Amygdala (tissue), 56 donors: ENCODE data around the gene GYPC.
A peak's percentile ranks its signal among the peaks of the same experiment; 100 is the strongest.
"Not testable (repeated sequence)": the region's sequence is repeated elsewhere in the genome, so short reads cannot be mapped to it uniquely, and the experiment has no call there.

Source experiments
- DNase-seq, 56 donors: peaks; one replicate each; lab custom pipeline; 2025; lab: John Stamatoyannopoulos, UW

The GYPC gene

GRCh38 chr2:126692934-126693592, 37.1 kb downstream of the GYPC start:
- not testable (repeated sequence) for DNase-seq

- DNase-seq = no peak
These were observed 40.9 kb downstream of the GYPC start for GRCh38 chr2:126696644-126697520.

- no peak for DNase-seq
These were observed 42.4 kb downstream of the GYPC start for GRCh38 chr2:126698376-126698775.

- DNase-seq = no peak
These were observed 43.1 kb downstream of the GYPC start for GRCh38 chr2:126699018-126699417.

GRCh38 chr2:126699716-126700581, 44.0 kb downstream of the GYPC start:
- no peak for DNase-seq

GRCh38 chr2:126700677-126701076, 44.7 kb downstream of the GYPC start:
- no peak for DNase-seq

- no peak for DNase-seq
These were observed 47.4 kb downstream of the GYPC start for GRCh38 chr2:126703311-126703710.

GRCh38 chr2:126704434-126705160, 48.6 kb downstream of the GYPC start:
- DNase-seq = no peak

GRCh38 chr2:126707191-126707590, 51.2 kb downstream of the GYPC start:
- DNase-seq = no peak

- no peak for DNase-seq
These were observed 52.0 kb downstream of the GYPC start for GRCh38 chr2:126707941-126708340.

- DNase-seq = peak in 1 of 56 donors; percentile 7
These were observed 58.4 kb downstream of the GYPC start for GRCh38 chr2:126714191-126714965.

GRCh38 chr2:126715111-126715510, 59.2 kb downstream of the GYPC start:
- no peak for DNase-seq

GRCh38 chr2:126715576-126716406, 59.8 kb downstream of the GYPC start:
- no peak for DNase-seq

GRCh38 chr2:126717277-126717676, 61.3 kb downstream of the GYPC start:
- not testable (repeated sequence) for DNase-seq

GRCh38 chr2:126717928-126718327, 62.0 kb downstream of the GYPC start:
- no peak for DNase-seq

- peak in 4 of 56 donors; percentile 5 to 55 (median 12) for DNase-seq
These were observed 63.4 kb downstream of the GYPC start for GRCh38 chr2:126719191-126719832.

GRCh38 chr2:126719833-126720351, 63.9 kb downstream of the GYPC start:
- DNase-seq = no peak

- DNase-seq = no peak
These were observed 64.7 kb downstream of the GYPC start for GRCh38 chr2:126720638-126721037.
